ENCODE results near the gene PABPN1L.
"Not testable (repeated sequence)": the region's sequence is repeated elsewhere in the genome, so short reads cannot be mapped to it uniquely, and the experiment has no call there.

PABPN1L gene

DNA sequence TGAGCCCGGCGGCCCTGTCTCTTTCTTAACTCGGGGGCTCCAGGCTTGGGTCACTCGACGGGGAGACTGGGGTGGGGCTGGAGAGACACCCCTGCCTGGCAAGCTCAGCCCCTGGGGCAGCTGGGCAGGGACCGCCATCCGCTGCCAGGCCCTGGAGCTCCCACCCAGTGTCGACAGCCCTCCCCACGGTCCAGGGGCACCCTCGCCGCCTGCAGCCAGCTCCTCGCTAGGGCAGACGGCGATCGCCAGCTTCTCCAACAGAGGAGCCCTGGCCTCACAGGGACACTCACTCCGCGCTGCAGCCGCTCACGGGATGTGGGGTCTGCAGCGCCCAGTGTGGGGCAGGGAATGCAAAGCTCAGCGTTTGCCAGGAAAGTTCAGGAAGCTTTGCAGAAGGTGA lies 38.7 kb downstream of the PABPN1L start:
- DNase-seq (ENCODE audit: low read depth), result no peak

DNA sequence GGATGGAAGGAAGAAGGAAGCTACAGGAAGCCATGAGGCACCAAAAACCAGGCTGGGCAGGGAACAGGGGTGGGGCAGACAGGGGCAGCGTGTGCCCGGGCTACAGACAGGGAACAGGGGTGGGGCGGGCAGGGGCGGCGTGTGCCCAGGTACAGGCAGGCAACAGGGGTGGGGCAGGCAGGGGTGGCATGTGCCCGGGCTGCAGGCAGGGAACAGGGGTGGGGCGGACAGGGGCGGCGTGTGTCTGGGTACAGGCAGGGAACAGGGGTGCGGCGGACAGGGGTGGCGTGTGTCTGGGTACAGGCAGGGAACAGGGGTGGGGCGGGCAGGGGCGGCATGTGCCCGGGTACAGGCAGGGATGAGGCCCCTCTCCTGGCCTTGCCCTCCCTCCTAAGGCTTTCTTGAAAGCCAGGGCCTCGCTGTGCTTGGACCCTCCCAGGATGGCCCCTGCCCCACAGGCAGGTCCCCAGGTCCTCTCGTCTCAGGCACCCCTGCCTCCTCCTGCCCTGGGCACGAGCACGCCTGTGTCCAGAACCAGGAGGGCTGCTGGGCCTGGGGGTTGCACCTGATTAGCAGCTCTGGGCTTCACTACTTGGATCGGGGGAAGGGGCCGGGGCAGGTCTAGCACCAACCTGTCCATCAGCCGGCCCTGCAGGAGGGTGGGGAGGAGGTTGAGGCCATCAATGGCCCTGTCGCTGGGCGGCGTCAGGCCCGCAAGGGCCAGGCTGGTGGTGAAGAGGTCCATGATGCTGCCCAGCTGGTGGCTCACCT lies 40.2 kb downstream of the PABPN1L start:
- DNase-seq (ENCODE audit: low read depth), result no peak

DNA sequence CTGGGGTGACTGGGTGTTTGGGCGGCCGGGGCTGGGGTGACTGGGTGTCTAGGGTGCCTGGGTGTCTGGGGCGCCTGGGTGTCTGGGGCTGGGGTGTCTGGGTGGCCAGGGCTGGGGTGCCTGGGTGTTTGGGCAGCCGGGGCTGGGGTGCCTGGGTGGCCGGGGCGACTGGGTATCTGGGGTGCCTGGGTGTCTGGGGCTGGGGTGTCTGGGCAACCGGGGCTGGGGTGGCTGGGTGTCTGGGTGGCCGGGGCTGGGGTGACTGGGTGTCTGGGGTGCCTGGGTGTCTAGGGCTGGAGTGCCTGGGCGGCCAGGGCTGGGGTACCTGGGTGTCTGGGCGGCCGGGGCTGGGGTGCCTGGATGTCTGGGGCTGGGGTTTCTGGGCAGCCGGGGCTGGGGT lies 41.3 kb downstream of the PABPN1L start:
- DNase-seq (ENCODE audit: low read depth), result no peak

DNA sequence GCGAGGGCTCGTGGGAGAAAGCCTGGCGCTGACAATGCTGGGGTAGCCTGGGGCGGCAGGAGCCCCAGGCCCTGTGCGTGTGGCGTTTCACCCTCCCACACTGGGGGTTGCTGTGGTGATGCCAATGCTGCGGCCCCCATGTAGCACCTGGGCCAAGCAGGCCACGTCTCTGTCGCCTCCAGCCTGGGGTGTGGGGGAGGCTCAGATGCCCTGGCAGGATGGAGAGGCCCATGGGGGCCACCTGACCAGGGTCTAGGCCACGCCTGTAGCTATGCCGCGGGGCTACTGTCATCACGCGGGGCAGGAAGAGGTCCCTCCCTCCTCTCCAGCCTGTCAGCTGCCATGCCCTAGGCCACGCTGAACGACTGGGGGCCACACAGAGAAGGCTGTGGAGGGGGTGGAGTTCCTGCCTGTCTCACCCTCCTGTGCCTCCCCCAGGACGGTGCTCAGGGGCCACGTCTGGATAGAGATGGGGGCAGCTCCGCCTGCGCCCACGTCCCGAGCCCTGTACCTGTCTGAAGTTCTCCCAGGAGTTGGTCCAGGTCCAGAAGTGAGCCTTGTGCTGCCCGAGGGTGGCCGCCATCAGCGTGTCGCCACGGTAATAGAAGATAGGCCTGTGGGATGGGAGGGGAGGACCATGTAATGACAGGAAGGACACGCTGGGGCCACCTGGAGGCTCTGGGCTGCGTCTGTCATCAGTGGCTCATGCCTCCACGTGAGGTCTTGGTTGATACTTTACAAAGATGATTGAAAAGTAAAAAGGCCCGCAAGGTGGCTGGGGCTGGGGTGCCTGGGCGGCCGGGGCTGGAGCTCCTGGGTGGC lies 42.0 kb downstream of the PABPN1L start:
- no peak for DNase-seq (ENCODE audit: low read depth)

DNA sequence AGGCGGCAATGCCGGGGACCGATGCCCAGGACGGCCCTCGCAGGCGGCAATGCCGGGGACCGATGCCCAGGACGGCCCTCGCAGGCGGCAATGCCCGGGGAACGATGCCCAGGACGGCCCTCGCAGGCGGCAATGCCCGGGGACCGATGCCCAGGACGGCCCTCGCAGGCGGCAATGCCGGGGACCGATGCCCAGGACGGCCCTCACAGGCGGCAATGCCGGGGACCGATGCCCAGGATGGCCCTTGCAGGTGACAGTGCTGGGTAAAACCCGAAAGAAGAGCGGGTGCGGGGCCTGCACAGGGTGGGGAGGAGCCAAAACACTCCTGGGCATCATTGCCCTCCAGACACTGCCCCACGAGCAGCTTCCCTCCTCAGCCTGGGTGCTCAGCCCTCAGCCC lies 42.8 kb downstream of the PABPN1L start:
- DNase-seq (ENCODE audit: low read depth), result not testable (repeated sequence)

DNA sequence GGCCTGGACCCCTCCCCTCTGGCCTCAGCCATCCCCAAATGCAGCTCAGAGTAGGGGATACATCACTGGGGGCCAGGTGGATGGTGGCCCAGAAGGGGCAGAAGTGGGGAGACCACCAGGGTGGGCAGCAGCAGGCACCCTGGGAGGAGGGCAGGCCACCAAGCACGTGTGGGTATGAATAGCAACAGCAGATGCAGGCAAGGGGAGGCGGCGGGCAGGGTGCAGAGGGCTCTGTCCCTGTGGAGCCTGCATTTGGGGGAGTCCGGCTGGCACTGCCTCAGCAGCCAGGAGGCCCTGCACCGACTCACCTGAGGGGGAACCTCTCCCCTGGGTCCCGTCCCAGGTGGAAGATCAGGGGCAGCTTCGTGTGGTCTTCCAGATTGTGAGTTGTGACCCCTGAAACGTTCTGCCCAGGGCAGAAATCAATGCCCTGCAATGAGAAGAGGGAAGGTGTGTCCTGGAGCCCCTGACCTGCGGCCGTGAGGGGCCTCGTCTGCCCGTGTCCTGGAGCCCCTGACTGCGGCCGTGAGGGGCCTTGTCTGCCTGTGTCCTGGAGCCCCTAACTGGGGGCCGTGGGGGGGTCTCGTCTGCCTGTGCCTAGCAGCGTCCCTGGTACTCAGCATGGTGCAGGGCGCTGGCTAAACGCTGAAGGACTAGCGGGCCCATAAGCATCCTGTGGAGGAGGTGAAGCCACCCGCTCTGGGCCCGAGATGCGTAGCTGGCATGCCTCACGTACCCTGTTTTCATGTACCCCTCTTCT lies 44.0 kb downstream of the PABPN1L start:
- no peak for DNase-seq (ENCODE audit: low read depth)

DNA sequence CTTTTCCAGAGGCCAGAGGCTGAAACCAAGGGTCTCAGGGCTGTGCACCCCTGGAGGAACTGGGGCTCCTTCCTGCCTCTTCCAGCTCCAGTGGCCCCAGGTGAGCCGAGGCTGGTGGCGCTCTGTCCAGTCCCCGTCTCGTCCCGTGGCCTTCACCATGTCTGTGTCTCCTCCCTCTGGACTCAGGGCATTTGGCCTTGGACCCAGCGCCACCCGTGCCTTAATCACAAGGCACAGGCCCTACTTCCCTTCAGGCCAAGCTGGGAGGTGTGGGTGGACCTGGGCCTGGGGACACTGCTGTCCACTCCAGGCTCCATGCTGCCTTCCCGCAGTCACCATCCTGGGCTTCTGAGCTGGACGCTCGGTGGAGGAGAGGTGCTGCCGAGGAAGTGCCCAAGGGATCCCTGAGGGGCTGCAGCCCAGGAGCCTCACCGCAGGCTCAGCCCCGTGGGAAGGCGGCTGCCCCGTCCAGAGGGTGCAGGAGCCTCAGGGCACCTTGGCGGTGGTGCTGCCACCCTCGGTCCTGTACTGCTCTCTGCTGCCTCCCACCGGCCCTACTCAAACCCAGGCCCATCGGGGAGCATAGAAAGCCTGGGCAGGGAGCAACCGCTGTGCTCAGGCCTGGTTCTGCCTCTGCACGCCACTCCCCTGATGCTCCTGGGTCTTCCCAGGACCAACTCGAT lies 45.2 kb downstream of the PABPN1L start:
- DNase-seq (ENCODE audit: low read depth), result no peak

DNA sequence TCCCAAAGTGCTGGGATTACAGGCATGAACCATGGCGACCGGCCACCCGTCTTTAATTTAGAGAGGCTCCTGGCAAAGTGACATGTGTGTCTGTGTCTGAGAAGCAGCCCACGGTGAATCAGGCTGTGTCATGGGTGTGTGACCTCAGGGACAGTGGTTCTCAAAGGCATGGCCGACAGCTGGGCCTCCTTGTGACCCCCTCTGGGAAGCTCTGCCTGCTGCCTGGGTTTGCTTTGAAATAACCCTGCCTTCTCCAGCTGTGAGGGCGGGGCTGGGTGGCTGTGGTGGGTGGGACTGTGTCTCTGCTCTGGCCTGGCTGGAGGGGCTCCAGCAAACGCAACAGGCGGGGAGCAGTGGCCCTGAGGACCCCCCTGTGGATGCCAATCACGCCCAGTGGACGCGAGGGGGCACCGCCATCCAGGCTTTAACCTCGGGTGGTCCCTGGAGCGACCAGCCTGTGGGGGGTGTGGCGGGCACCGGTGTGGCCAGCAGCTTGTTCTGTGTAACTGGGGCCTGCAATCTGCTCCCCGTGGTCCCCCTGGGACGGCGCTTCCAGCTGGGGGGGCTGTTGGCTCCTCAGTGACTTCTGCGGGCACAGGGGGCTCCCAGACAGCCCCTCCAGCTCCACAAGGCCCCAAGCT lies 46.0 kb downstream of the PABPN1L start:
- no peak for DNase-seq (ENCODE audit: low read depth)

DNA sequence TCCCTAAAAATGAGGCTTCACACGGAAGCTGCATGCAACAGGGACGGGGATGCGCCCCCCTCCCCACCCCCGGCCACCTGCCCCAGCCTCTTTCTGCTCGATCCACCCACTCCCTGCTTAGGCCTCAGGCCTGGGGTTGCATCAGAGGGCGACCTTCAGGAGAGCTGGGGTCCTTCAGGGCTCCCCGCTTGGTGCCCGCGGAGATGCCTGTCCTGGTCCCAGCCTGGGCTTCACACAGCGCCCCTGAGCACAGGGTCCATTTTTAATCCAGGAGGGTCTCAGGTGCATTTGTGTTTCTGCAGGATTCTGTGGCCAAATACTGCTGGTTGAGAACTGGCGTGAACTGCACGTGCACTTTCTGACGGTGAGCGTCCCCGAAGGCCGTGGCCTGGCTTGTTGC lies 47.3 kb downstream of the PABPN1L start:
- no peak for DNase-seq (ENCODE audit: low read depth)

DNA sequence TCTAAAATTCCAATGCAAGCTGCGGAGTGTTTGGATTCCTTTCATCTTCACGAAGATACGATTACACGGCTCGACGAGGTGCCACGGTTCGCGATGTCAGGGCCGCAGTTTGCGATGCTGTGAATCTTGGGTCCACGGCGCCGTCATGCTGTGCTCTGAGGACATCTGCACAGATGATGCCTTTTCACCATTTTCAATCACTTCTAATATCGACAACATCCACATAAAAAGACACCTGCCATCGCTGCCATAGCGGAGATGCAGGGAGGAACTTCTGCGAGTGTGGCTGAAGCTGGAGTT lies 47.9 kb downstream of the PABPN1L start:
- DNase-seq (ENCODE audit: low read depth), result no peak

DNA sequence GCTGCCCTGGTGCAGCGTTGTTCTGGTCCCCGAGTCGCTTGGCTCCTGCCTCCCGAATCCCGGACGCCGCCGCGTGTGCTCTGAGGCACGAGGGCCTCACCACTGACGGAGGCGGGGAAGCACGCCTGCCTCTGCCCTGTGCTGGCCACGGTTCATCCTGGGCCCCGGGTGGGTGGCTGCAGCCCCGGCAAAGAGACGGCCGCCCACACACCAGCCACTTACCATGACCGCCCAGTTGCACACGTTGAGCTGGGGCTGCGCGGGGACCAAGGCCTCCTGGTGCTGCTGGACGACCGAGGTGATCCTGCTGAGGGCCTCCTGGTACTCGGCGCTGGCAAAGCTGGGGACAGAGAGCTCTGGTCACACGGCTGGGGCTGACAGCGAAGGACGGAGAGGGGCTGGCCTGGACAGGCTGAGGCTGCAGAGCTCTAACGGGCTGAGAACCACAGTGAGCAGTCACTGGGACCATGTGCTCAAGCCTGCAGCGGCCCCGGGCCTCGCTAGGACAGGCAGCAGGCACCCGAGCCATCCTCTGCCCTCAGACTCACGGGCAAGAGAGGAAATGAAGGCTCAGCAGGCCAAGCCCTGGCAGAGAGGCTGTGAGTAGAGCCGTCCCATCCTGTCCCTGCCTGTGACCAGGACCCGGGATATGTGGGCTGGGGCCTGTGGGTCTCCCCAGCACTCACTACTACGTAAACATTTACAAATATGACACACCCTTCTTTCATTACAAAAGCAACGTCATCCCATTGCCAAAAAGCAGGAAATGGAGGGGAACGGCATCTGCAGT lies 48.5 kb downstream of the PABPN1L start:
- DNase-seq (ENCODE audit: low read depth), result no peak

DNA sequence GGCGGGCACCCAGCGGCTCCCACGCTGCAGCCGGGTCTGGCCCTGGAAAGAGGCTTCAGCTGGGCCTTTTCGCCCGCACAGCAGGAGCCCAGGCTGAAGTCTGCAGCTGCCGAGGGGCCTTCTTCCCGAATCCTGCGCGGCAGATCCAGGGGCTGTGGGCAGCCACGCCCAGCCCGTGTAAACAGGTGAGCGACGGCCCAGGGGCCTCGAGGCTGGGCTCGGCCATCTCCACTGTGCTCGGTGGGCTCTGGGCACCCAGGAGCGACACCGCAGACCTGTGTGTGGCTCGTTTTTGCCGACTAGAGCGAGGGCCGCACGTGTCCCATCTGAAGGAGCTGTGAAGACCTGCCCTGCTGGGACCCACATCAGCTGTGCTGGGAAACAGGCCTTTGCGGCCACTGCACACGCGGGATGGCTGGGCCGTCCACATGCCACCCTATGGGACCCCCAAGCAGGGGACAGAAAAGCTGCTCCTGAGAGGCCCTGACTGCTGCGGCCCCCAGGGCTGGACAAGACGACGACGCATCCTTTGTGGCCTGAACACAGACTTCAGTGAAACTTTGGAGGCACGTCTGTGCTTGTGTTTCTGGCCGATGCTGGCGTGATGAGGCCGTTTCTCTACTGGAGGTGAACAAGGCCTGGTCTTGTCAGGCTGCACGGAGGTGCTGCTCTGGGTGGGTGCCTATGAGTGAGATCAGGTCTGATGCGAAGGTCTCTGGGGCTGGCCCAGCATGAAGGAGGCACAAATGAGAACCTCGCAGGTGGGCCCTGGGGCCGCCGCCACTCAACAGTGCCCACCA lies 49.5 kb downstream of the PABPN1L start:
- DNase-seq (ENCODE audit: low read depth), result no peak

DNA sequence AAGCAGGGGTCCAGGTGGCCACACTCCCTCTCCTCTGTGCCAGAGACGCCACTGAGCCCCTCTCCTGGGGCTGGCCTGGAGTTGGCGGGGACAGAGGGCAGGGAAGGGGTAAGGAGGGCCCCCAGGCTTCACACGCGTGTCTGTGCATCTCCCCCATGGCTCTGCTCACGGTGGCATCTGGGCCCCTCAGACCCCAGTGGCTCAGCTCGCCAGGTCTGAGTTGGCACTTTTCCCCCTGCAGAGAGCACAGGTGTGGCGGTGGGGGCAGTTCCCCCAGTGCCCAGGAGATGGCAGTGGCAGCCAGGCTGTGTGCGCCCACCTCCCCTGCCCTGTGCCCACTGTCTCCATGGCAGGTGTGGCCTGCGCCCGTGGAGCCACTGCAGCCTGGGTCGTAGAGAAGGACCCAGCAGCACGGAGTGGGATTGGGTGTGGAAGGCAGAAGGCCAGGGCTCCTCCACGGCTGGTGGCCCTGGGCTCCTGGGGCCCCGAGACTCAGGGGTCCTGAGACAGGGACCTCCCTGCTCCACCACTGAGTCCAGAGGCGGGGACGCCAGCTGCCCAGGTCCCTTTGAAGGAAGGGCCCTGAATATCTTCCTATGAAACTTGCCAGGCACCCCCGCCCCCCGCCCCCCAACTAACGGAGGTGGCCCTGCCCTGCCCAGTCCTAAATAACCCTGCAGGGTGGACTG lies 50.4 kb downstream of the PABPN1L start:
- no peak for DNase-seq (ENCODE audit: low read depth)

DNA sequence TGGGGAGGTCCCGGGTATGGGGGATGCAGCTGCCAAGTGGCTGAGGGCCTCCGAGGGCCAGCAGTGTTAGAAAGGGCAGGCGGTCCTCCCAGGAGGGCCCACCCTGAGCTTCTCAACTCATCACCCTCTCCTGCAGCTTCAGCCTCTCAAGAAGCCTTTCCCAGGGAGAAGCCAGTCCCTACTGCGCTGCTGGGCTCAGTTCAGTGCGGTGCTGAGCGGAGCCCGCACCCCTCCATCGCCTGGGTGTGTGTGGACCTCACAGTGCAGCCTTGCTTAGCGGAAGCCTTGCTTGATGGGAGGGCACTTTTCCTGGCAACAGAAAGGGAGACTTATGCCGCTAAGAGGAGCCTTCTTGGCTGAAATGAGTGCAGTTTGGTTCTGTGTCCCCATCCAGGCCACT lies 51.2 kb downstream of the PABPN1L start:
- DNase-seq (ENCODE audit: low read depth), result no peak

DNA sequence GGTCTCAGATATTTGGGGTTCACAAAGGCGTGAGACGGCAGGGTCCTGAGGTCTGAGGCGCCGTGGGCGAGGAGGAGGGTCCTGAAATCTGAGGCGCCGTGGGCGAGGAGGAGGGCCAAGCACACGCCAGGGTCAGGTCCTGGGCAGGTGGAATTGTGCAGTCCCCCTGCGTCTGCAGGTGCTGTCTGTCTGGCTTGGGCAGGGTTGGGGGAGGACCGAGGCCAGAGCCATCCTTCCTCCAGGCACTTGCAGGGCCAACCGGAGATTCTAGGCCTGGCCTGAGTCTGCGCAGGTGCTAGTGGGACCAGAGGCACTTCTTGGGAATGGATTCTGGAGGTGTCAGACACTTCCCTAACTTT lies 52.3 kb downstream of the PABPN1L start:
- no peak for DNase-seq (ENCODE audit: low read depth)

Measured in stimulated activated CD4-positive, alpha-beta T cell treated with anti-CD3 and anti-CD28 coated beads, Interleukin-2, amount 100 ng/mL, for 4 hours (primary cell).